OCI-M1 (cell line): ENCODE data around the gene APLP1.
"Not testable (repeated sequence)": the region's sequence is repeated elsewhere in the genome, so short reads cannot be mapped to it uniquely, and the experiment has no call there.

Experiments used
- DNase-seq: peaks from one replicate; lab custom pipeline; 2025; lab: John Stamatoyannopoulos, UW

APLP1 gene

GRCh38 chr19:35868172-35868822, at the start of gene APLP1:
APLP1 (plus strand) TSS chr19:35868574; CDS start chr19:35868637, 63 bp downstream.
- DNase-seq = peak; percentile 43

GRCh38 chr19:35822579-35822978, 45.8 kb upstream of the APLP1 start:
- peak; percentile 63 for DNase-seq

GRCh38 chr19:35824150-35824549, 44.2 kb upstream of the APLP1 start:
- DNase-seq = no peak

DNA sequence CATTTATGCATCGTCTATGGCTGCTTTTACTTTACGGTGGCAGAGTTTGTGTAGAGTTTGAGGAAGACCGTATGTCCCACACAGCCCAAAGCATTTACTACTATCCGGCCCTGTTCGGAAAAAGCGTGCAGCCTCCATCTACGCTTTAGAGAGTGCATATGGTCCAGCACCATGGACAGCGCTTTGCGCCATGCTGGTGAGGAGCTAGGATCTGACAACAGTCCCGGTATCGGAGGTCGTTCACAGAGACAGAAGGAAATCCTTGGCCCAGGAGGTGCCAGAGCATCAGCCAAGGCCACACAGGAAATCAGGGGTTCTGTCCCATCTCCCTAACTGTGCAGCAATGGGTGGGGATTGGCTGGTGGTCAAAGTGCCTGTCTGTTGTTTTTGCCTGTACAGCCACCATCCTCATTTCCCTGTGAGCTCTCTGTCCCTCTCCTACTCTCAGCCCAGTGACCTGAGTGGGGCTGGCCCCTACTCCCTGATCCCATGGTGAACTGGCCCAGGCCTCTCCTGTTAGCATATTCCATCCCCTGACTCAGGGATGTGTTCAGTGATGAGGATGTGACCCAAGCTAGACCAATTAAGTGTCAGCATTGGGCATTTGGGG, 39.6 kb upstream of the APLP1 start:
- peak; percentile 71 for DNase-seq

GRCh38 chr19:35830986-35831385, 37.4 kb upstream of the APLP1 start:
- no peak for DNase-seq

DNA sequence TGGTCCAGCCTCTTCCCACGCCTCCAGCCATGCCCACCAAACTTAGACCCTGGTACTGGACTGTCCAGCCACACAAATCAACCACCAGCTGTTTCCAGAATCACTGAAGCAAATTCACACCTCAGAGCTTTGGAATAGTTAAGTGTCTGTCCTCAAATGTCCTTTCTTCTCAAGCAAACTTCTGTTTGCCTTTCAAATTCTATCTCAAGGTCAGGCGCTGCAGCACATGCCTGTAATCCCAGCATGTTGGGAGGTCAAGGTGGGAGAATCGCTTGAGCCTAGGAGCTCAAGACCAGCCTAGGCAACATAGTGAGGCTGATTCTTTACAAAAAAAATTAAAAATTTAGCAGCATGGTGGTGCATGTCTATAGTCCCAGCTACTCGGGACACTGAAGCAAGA, 36.3 kb upstream of the APLP1 start:
- DNase-seq = no peak

GRCh38 chr19:35833972-35834371, 34.4 kb upstream of the APLP1 start:
- DNase-seq = no peak

GRCh38 chr19:35836096-35836495, 32.3 kb upstream of the APLP1 start:
- not testable (repeated sequence) for DNase-seq

DNA sequence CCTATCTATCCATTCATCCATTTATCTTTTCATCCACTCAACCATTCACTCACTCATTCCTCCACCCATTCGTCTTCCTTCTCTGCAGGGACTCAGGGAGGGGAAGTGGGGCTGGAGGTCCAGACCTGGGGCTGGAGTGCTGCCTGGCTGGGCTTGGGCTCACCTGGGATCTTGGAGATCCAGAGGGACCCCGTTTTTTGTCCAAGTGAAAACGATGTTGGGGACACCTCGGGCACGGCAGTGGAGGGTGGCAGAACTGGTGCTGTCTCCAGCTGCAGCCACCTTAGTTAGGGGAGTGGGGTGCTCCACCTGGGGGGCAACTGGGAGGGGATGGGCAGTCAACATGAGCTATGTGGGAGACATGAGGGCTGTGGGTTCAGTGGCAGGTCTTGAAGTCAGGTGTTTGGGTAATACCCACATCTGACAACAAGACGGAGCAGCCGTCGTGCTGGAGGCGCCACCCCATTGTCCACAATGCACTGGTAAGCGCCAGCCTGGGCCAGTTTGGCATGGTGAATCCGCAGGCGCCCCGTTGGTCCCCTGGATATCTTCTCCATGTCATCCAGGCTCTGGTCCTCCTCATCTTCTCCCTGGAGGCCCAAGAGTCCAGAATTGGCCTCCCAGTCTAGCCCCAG, 26.3 kb upstream of the APLP1 start:
- DNase-seq = no peak

DNA sequence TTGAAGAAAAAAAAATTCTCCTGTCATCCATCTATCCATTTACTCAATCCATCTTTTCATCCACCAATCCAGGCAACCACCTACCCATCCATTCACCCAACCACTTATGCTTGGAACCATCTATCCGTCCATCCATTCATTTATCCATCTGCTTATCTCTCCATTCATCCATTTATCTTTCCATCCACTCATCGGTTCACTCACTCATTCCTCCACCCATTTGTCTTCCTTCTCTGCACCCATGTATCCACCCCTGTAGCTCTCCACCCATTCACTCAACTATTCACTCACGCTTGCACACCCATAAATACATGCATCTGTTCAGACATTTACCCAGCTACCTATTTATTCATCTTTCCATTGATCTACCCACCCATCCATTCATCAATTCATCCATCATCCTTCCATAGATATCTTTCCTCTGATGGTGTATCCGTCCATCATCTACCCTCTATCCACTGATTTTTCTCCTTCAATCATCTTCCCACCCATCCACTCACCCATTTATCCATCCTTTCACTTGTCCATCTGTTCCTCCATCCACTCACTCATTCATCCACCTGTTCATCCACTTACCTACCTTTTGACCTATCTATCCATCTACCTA, 25.6 kb upstream of the APLP1 start:
- no peak for DNase-seq

- DNase-seq = no peak
Observed at GRCh38 chr19:35843676-35844481, 24.5 kb upstream of the APLP1 start.

GRCh38 chr19:35844482-35845214, 23.7 kb upstream of the APLP1 start:
- no peak for DNase-seq

DNA sequence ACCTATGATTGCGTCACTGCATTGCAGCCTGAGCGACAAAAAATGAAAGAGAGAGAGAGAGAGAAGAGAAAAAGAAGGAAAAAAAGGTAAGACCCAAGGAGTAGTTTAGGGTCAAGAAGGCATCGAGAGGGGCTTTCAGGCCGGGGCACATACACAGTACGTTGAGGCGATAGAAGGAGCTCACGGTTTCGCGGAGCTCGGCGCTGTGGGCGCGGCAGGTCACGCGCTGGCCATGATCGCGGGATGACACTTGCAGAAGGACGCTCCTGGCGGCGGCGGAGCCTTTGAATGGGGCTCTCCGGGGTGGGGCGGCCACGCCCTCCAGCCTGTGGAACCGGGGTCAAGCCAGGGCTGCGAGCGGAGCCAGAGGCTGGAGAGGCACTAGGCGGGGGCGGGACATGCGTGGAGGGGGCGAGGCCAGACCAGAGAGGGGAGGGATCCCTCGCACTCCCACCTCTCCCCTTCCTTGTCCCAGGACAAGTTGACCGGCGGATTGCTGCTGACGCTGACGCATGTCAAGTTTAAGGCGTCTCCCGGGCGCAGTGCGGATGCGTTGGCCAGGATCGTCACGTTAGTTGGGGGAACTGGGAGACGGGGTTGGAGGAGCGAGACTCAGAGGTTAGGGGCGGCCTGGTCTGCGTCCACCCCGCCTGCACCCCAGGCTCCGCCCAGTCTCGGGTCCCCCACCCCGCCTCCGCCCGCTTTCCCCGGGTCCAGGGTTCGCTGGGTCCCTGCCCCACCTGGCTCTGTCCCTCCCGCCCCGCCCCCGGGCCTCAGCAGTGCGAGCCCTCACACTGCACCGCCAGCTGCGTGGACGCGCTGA, 22.9 kb upstream of the APLP1 start:
- no peak for DNase-seq

DNA sequence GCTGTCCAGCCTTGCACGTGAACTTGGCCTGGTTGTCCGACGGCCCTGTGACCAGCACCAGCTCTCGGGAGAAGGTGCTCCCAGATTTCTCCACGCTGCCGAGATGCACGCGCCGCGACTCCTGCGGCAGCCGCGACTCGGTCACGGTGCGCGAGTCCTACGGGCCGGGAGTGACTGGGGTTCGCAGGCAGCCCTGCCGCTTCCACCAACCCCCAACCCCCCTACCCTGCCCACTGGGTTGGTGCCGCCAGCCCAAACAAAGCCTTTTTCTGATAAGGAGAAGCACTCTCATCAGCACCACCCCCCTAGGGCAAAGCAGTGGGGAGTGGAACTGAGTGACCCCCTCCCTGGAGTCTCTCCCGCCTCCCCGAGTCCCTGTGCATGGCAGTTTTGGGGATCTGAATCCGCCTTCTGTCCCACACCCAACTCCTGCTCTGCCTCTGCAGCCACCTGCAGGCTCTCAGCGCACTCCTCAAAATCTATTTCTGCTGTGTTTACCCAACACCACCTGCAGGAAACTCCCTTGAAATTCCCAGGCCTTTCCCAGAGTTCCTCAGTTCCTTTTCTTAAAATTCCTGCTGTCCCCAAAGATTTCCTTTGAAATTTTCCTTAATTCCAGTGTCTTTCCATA, 22.2 kb upstream of the APLP1 start:
- no peak for DNase-seq

DNA sequence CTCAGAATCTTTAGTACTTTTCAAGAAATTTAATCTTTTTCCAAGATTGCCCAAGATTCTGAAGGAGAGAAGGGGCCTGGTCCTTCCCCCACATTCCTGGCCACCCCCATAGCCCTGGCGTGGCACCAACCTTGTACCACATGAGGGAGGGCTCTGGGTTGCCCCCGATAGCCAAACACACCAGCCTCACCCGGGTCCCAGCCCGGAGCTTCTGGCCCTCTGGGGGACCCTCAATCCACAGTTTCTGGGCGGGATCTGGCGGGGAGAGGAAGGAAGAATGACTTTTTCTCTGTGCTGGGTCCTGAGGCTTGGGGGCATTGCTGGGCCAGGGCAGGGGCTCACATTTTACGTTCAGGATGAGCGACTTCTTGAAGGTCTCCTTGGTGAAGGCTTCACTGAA, 20.5 kb upstream of the APLP1 start:
- no peak for DNase-seq

DNA sequence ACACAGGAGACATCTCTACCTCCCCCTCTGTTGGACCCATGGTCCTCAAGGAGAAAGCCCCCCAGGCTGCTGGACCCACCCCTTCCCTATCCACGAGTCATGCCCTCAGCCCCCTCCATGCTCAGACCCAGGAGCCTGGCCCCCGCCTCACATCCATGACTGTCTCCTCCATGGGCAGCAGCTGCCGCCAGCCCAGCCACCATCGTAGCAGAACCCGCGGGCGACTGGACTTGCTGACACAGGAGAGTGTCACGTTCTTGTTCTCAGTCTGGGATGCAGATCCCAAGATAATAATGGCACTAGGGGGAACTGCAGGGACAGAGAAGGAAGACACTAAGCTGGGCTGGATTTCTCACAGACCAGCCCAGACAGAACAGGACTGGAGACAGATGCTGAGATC, 19.9 kb upstream of the APLP1 start:
- DNase-seq = no peak

GRCh38 chr19:35848919-35849505, 19.4 kb upstream of the APLP1 start:
- DNase-seq = no peak

DNA sequence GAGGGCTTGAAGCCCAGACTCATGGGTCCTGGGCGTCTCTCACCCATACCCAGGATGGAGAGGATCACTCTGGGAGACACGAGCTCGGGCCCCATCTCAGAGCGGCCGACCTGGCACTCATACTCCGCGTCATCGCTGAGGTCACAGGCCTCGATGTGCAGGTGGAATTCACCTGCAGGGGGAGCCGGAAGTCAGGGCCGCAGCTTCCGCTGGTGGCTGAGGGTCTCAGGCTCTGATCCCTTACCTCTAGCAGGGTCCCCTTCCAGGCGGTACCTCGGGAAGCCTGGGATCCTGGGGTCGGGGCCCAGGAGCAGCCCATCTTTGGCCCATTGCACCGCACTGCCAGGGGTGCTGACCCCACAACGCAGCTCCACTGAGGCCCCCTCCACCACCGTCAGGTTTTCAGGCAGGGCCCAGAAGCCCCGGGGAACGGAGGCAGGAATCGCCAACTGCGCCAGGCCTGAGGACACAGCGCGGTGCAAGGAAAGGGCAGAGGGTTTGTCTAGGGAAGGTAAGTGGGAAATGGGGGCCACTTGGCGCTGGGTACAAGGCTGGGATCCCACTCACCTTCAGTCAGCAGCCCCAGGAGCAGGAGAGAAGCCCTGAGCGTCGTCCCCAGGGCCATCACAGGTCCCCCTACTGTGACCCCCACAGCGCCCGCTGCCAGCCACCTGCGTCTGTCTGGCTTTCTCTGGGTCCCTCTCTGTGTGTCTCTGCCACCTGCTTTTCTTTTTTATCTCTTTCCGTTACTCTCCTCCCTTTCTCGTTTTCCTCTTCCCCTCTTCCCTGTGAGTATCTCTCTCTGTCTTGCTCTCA, 17.0 kb upstream of the APLP1 start:
- DNase-seq = no peak
